OCI-LY3 (cell line): ENCODE data around the gene VAV3.

Experiments
- EZH2phosphoT487 ChIP-seq: fragments of 200-600 bp; shearing (Covaris generic); IDR thresholded peaks from 2 replicates; pipeline ENCODE4 v1.6.1; 2018; ENCODE audit warnings: antibody characterized with exemption, mixed run types, low read depth
- TF ChIP-seq, protein P1 (sequence below): fragments of 200-600, 300-600 bp; sonication (generic); IDR thresholded peaks from 2 replicates; pipeline ENCODE4 v1.5.1; 2014; ENCODE audit warnings: antibody characterized with exemption, low read length, low read depth

DNA sequence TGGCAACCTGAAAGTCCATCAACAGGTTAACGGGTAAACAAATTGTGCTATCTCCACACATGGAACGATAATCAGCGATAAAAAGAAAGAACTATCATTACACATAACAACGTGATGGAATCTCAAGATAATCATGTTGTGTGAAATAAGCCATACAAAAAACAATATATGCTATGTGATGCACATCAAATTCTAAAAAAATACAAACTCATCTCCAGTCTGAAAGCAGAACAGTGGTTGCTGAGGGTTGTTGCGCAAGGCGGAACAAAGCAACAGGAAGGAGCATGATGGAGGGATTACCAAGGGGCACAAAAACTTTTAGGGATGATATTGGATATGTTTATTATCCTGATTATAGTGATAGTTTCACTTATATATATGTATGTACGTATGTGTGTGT is 324.8 kb downstream of the VAV3 start:
- TF ChIP-seq, protein P1, sequence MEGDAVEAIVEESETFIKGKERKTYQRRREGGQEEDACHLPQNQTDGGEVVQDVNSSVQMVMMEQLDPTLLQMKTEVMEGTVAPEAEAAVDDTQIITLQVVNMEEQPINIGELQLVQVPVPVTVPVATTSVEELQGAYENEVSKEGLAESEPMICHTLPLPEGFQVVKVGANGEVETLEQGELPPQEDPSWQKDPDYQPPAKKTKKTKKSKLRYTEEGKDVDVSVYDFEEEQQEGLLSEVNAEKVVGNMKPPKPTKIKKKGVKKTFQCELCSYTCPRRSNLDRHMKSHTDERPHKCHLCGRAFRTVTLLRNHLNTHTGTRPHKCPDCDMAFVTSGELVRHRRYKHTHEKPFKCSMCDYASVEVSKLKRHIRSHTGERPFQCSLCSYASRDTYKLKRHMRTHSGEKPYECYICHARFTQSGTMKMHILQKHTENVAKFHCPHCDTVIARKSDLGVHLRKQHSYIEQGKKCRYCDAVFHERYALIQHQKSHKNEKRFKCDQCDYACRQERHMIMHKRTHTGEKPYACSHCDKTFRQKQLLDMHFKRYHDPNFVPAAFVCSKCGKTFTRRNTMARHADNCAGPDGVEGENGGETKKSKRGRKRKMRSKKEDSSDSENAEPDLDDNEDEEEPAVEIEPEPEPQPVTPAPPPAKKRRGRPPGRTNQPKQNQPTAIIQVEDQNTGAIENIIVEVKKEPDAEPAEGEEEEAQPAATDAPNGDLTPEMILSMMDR: no peak
- TF ChIP-seq EZH2phosphoT487: no peak
